ENCODE data around the gene UTP25.

The UTP25 gene

GRCh38 chr1:209827384-209828262 is at the start of gene UTP25:
TSS of gene UTP25 (plus strand) at chr1:209827972. CDS start at chr1:209828064, 92 bp downstream.
- peak within 1 kb of the TSS; percentile 75 for H3K4me2 ChIP-seq (ENCODE audit: low read length)
- no peaks in the 10 kb centered on the region for H4K20me1 ChIP-seq (ENCODE audit: insufficient read depth, low read length)
- no peaks in the 10 kb centered on the region for H3K9me3 ChIP-seq (ENCODE audit: insufficient read depth, low read length)
- H3K27ac ChIP-seq (ENCODE audit: low read length), result peak within 1 kb of the TSS; percentile 51
- peaks cover 23% of the 10 kb centered on the region for H3K4me1 ChIP-seq (ENCODE audit: low read length)
- H3K27me3 ChIP-seq (ENCODE audit: low read depth, low read length), result no peaks in the 10 kb centered on the region
- H3K79me2 ChIP-seq (ENCODE audit: low read length), result peaks cover 21% of the 10 kb centered on the region
- peak within 1 kb of the TSS; percentile 85 for H2AFZ ChIP-seq (ENCODE audit: low read depth, low read length)
- peak within 1 kb of the TSS; percentile 93 for H3K4me3 ChIP-seq (ENCODE audit: low read length)
- H3K9ac ChIP-seq (ENCODE audit: low read length), result peak within 1 kb of the TSS; percentile 90
- H3K36me3 ChIP-seq (replicated peaks; ENCODE audit: low read depth, low read length), result peaks cover 17% of the 10 kb centered on the region
- TF ChIP-seq, protein P1, sequence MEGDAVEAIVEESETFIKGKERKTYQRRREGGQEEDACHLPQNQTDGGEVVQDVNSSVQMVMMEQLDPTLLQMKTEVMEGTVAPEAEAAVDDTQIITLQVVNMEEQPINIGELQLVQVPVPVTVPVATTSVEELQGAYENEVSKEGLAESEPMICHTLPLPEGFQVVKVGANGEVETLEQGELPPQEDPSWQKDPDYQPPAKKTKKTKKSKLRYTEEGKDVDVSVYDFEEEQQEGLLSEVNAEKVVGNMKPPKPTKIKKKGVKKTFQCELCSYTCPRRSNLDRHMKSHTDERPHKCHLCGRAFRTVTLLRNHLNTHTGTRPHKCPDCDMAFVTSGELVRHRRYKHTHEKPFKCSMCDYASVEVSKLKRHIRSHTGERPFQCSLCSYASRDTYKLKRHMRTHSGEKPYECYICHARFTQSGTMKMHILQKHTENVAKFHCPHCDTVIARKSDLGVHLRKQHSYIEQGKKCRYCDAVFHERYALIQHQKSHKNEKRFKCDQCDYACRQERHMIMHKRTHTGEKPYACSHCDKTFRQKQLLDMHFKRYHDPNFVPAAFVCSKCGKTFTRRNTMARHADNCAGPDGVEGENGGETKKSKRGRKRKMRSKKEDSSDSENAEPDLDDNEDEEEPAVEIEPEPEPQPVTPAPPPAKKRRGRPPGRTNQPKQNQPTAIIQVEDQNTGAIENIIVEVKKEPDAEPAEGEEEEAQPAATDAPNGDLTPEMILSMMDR (IDR thresholded peaks at IDR 0.05; ENCODE audit: low read depth, low read length), result peak; percentile 73
- TF ChIP-seq EZH2phosphoT487 (IDR thresholded peaks at IDR 0.05; ENCODE audit: low read depth), result no peak

- Histone ChIP-seq H3K4me2 (ENCODE audit: low read length) (no peak overlapping the region), H3K27ac (ENCODE audit: low read length) (no peak overlapping the region), H3K79me2 (ENCODE audit: low read length) (peaks cover 7% of the 10 kb centered on the region), H3K9ac (ENCODE audit: low read length) (no peak overlapping the region), H3K36me3 (replicated peaks; ENCODE audit: low read depth, low read length) (peaks cover 46% of the 10 kb centered on the region), H3K4me1 (ENCODE audit: low read length) (peaks cover 35% of the 10 kb centered on the region), H3K27me3 (ENCODE audit: low read depth, low read length) (no peaks in the 10 kb centered on the region), H3K9me3 (ENCODE audit: insufficient read depth, low read length) (no peaks in the 10 kb centered on the region), H3K4me3 (ENCODE audit: low read length) (no peak overlapping the region), H4K20me1 (ENCODE audit: insufficient read depth, low read length) (no peaks in the 10 kb centered on the region), H2AFZ (ENCODE audit: low read depth, low read length) (no peak overlapping the region)
- TF ChIP-seq, protein P1 (IDR thresholded peaks at IDR 0.05; ENCODE audit: low read depth, low read length), result no peak
- no peak for TF ChIP-seq EZH2phosphoT487 (IDR thresholded peaks at IDR 0.05; ENCODE audit: low read depth)
These were observed 49.7 kb upstream of the UTP25 start for GRCh38 chr1:209778102-209778501.

DNA sequence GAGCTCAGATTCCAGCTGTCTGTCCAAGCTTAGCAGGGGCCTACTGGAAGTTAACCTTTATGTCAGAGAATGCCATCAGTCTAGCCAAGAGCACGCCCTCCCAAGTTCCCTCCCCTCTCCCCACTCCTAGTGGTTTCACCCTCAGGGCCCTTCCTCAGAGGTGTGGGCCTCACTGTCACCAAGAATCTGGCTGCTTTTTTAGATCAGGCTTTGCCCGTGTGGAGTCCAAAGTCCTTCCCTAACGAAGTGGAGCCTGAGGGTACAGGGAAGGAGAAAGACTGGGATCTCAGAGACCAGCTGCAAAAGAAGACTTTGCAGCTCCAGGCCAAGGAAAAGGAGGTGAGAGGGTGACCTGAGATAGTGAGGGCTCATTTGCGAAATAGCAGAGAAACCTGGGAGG is 47.5 kb upstream of the UTP25 start:
- H3K27me3 ChIP-seq (ENCODE audit: low read depth, low read length), result no peaks in the 10 kb centered on the region
- no peak for TF ChIP-seq EZH2phosphoT487 (IDR thresholded peaks at IDR 0.05; ENCODE audit: low read depth)
- TF ChIP-seq, protein P1 (IDR thresholded peaks at IDR 0.05; ENCODE audit: low read depth, low read length), result no peak
- peaks cover 19% of the 10 kb centered on the region for H3K79me2 ChIP-seq (ENCODE audit: low read length)
- H3K27ac ChIP-seq (ENCODE audit: low read length), result no peak overlapping the region
- no peak overlapping the region for H3K4me3 ChIP-seq (ENCODE audit: low read length)
- H4K20me1 ChIP-seq (ENCODE audit: insufficient read depth, low read length), result no peaks in the 10 kb centered on the region
- peaks cover 47% of the 10 kb centered on the region for H3K36me3 ChIP-seq (replicated peaks; ENCODE audit: low read depth, low read length)
- no peaks in the 10 kb centered on the region for H3K9me3 ChIP-seq (ENCODE audit: insufficient read depth, low read length)
- H3K4me1 ChIP-seq (ENCODE audit: low read length), result peaks cover 26% of the 10 kb centered on the region
- H2AFZ ChIP-seq (ENCODE audit: low read depth, low read length), result no peak overlapping the region
- no peak overlapping the region for H3K4me2 ChIP-seq (ENCODE audit: low read length)
- H3K9ac ChIP-seq (ENCODE audit: low read length), result no peak overlapping the region

DNA sequence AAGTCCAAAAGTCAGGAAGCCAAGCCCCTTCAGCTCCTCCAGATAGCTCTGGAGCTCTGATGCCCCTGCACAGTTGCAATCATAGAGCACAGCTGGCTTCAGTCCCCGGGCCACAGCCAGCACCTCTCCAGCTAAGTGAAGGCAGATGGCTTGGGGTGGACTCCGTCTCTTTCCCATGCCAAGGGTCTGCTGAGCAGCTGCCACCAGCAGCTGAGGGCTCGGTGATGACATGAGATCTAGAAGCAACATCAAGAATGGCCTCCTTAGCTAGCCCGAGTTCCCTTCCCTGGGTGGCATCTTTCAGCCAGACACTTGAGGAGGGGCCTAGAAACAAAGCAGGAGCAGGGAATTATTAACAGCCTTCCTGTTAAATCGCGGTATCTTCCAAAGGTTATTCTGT is 44.4 kb upstream of the UTP25 start:
- H3K79me2 ChIP-seq (ENCODE audit: low read length), result peaks cover 19% of the 10 kb centered on the region
- H3K9me3 ChIP-seq (ENCODE audit: insufficient read depth, low read length), result no peaks in the 10 kb centered on the region
- H3K36me3 ChIP-seq (replicated peaks; ENCODE audit: low read depth, low read length), result peaks cover 32% of the 10 kb centered on the region
- H3K4me1 ChIP-seq (ENCODE audit: low read length), result peaks cover 24% of the 10 kb centered on the region
- TF ChIP-seq EZH2phosphoT487 (IDR thresholded peaks at IDR 0.05; ENCODE audit: low read depth), result no peak
- TF ChIP-seq, protein P1 (IDR thresholded peaks at IDR 0.05; ENCODE audit: low read depth, low read length), result no peak
- H3K27ac ChIP-seq (ENCODE audit: low read length), result no peak overlapping the region
- H3K4me3 ChIP-seq (ENCODE audit: low read length), result peak overlapping the region; percentile 84
- no peak overlapping the region for H2AFZ ChIP-seq (ENCODE audit: low read depth, low read length)
- peak overlapping the region; percentile 80 for H3K4me2 ChIP-seq (ENCODE audit: low read length)
- H3K27me3 ChIP-seq (ENCODE audit: low read depth, low read length), result no peaks in the 10 kb centered on the region
- H4K20me1 ChIP-seq (ENCODE audit: insufficient read depth, low read length), result no peaks in the 10 kb centered on the region
- peak overlapping the region; percentile 84 for H3K9ac ChIP-seq (ENCODE audit: low read length)
